HG02938 (cell line): ENCODE results near the gene AKAP7.
"Not testable (repeated sequence)": the region's sequence is repeated elsewhere in the genome, so short reads cannot be mapped to it uniquely, and the experiment has no call there.

ENCODE experiments used
- ATAC-seq: cut with Tn5 transposase; IDR thresholded peaks from one replicate; pipeline ENCODE4 v1.9.1; 2021; ENCODE audit warnings: mild to moderate bottlenecking, moderate library complexity; ENCODE audit not compliant: unreplicated experiment

AKAP7 gene

GRCh38 chr6:131288214-131288613, 152.9 kb downstream of the AKAP7 start:
- no peak for ATAC-seq

- no peak for ATAC-seq
Measured at GRCh38 chr6:131290955-131291354, 155.7 kb downstream of the AKAP7 start.

GRCh38 chr6:131292145-131292938, 157.1 kb downstream of the AKAP7 start:
- no peak for ATAC-seq

GRCh38 chr6:131293472-131293911, 158.2 kb downstream of the AKAP7 start:
- no peak for ATAC-seq

- ATAC-seq = no peak
Measured at GRCh38 chr6:131295081-131295480, 159.8 kb downstream of the AKAP7 start.

GRCh38 chr6:131300826-131301225, 165.6 kb downstream of the AKAP7 start:
- ATAC-seq = not testable (repeated sequence)

- ATAC-seq = no peak
Measured at GRCh38 chr6:131303338-131303930, 168.2 kb downstream of the AKAP7 start.

GRCh38 chr6:131305037-131305850, 170.0 kb downstream of the AKAP7 start:
- no peak for ATAC-seq

- no peak for ATAC-seq
Measured at GRCh38 chr6:131309437-131309836, 174.2 kb downstream of the AKAP7 start.

GRCh38 chr6:131314838-131315237, 179.6 kb downstream of the AKAP7 start:
- ATAC-seq = no peak

- ATAC-seq = no peak
Measured at GRCh38 chr6:131316654-131317053, 181.4 kb downstream of the AKAP7 start.

GRCh38 chr6:131317516-131317915, 182.2 kb downstream of the AKAP7 start:
- no peak for ATAC-seq

GRCh38 chr6:131321589-131321988, 186.3 kb downstream of the AKAP7 start:
- ATAC-seq = no peak

- ATAC-seq = no peak
Measured at GRCh38 chr6:131322125-131322524, 186.9 kb downstream of the AKAP7 start.

GRCh38 chr6:131325669-131326068, 190.4 kb downstream of the AKAP7 start:
- not testable (repeated sequence) for ATAC-seq

GRCh38 chr6:131328727-131329126, 193.5 kb downstream of the AKAP7 start:
- ATAC-seq = not testable (repeated sequence)

- ATAC-seq = no peak
Measured at GRCh38 chr6:131331151-131331550, 195.9 kb downstream of the AKAP7 start.

GRCh38 chr6:131331873-131332781, 196.9 kb downstream of the AKAP7 start:
- ATAC-seq = no peak
